ENCODE results near the gene TCP11X1. TPM values are rescaled to one million over a fixed set of nuclear protein-coding genes. Genes with fewer than 3 reads are reported as not detected.
"Not testable (repeated sequence)": the region's sequence is repeated elsewhere in the genome, so short reads cannot be mapped to it uniquely, and the experiment has no call there.

TCP11X1 gene
- total RNA-seq (not detected), polyA plus RNA-seq (not detected)

DNA sequence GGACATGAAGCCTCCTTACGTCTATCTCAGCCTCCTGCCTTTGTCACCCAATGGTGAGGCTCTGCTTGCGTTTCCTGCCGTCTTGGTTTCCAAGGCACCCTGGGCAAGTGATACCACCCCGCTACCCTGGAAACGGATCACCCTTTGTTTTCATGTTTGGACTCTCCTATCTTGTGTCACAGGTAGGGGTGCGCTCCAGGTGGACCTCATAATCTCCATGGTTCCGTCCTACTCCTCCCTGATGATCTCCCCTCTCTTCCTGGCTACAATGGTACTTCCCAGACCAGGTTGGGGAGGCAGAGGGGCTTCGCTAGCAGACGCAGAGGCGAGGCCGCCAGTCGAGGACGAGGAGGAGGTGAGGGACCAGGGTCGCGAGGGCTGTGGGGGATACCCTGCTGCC, at the start of gene TCP11X1:
TSS of gene TCP11X1 (plus strand) at position 316 of the 400 bp plus-strand sequence.
- H3K4me1 ChIP-seq (ENCODE audit: insufficient read depth, low read length); CTCF ChIA-PET (ENCODE audit: partially characterized antibody); H3K27ac ChIP-seq (ENCODE audit: low read depth, low read length); H3K27ac Mint-ChIP-seq; H3K36me3 Mint-ChIP-seq; H3K36me3 ChIP-seq (ENCODE audit: insufficient read depth, low read length); DNase-seq; H3K4me3 ChIP-seq (ENCODE audit: low read length in 2 of 2); H3K9me3 ChIP-seq (ENCODE audit: control insufficient read depth in 1 of 2, low read length in 2 of 2); H3K27me3 Mint-ChIP-seq; POLR2A ChIA-PET (ENCODE audit: partially characterized antibody); H3K4me3 Mint-ChIP-seq; H3K4me1 Mint-ChIP-seq; H3K9me3 Mint-ChIP-seq; intact Hi-C loops (cut with micrococcal nuclease); H3K27me3 ChIP-seq (ENCODE audit: insufficient read depth, low read length): not testable (repeated sequence)

DNA sequence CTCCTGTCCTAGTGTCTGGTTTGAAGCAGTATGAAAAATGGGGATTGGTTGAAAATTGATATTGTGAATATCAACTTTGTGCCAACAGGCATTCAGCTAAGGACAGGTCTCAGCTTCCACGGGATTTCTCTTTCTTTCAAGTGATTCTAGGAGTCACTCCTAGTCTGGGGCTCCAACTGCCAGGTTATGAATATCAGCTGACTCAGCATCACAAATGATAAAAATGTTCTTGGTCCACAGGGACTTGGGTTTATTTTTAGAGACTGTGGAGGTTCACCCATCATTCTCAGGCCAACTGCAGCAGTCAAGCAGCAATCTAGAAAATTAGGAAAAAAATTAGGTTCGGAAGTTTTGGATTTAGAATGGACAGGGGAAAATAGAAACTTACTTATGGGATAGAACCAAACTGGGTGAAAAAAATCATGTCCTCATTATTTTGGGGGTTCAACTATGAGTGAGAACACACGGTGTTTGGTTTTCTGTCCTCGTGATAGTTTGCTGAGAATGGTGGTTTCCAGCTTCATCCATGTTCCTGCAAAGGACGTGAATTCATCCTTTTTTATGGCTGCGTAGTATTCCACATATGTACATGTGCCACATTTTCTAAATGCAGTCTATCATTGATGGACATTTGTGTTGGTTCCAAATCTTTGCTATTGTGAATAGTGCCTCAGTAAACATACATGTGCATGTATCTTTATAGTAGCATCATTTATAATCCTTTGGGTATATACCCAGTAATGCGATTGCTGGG, 29.0 kb upstream of the TCP11X1 start:
- H3K36me3 ChIP-seq (ENCODE audit: insufficient read depth, low read length) = no peaks in the 10 kb centered on the region
- H3K27me3 ChIP-seq (ENCODE audit: insufficient read depth, low read length) = no peaks in the 10 kb centered on the region
- no peak overlapping the region for H3K27ac ChIP-seq (ENCODE audit: low read depth, low read length)
- Mint-ChIP-seq H3K27ac (no peak overlapping the region), H3K36me3 (no peaks in the 10 kb centered on the region), H3K4me3 (no peak overlapping the region), H3K9me3 (peaks cover 0 to 17% (median 11%) of the 10 kb centered on the region in 8 donors), H3K4me1 (no peaks in the 10 kb centered on the region), H3K27me3 (peaks cover 0 to 1% of the 10 kb centered on the region in 2 donors)
- no peak overlapping the region for H3K4me3 ChIP-seq (ENCODE audit: low read length in 2 of 2)
- no peak for DNase-seq
- H3K9me3 ChIP-seq (ENCODE audit: control insufficient read depth in 1 of 2, low read length in 2 of 2) = no peaks in the 10 kb centered on the region
- intact Hi-C loops (cut with micrococcal nuclease) = no loop called here
- ChIA-PET CTCF (ENCODE audit: partially characterized antibody) (no interaction called here), POLR2A (ENCODE audit: partially characterized antibody) (no interaction called here)
- no peaks in the 10 kb centered on the region for H3K4me1 ChIP-seq (ENCODE audit: insufficient read depth, low read length)

GRCh38 chrX:102207940-102208339, 7.2 kb upstream of the TCP11X1 start:
- H3K4me1 Mint-ChIP-seq; H3K27me3 Mint-ChIP-seq; DNase-seq; H3K27me3 ChIP-seq (ENCODE audit: insufficient read depth, low read length); H3K4me3 Mint-ChIP-seq; H3K4me3 ChIP-seq (ENCODE audit: low read length in 2 of 2); H3K36me3 ChIP-seq (ENCODE audit: insufficient read depth, low read length); intact Hi-C loops (cut with micrococcal nuclease); H3K27ac ChIP-seq (ENCODE audit: low read depth, low read length); POLR2A ChIA-PET (ENCODE audit: partially characterized antibody); H3K9me3 ChIP-seq (ENCODE audit: control insufficient read depth in 1 of 2, low read length in 2 of 2); H3K27ac Mint-ChIP-seq; H3K36me3 Mint-ChIP-seq; CTCF ChIA-PET (ENCODE audit: partially characterized antibody); H3K4me1 ChIP-seq (ENCODE audit: insufficient read depth, low read length); H3K9me3 Mint-ChIP-seq: not testable (repeated sequence)

DNA sequence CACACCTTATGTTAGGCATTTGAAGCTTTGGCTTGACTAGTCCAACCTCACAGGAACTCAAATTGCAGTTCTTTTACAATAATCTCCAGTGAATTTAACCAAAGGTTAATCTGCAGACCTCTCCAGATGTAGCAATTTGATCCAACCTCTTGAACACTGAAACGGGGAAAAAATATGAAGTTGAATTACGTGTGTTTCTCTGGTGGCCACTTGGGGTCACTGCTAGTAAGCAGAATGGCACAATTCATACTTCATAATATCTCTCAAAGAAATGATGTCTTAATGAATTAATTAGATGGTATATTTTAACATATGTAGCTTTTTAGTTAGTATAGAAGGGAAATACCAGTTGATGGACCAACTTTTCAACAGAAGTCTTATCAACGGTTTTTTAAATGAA, 1.4 kb downstream of the TCP11X1 start:
- H3K27me3 Mint-ChIP-seq; H3K9me3 ChIP-seq (ENCODE audit: control insufficient read depth in 1 of 2, low read length in 2 of 2); H3K4me1 Mint-ChIP-seq; H3K36me3 ChIP-seq (ENCODE audit: insufficient read depth, low read length); DNase-seq; H3K4me3 ChIP-seq (ENCODE audit: low read length in 2 of 2); H3K27ac ChIP-seq (ENCODE audit: low read depth, low read length); POLR2A ChIA-PET (ENCODE audit: partially characterized antibody); H3K4me1 ChIP-seq (ENCODE audit: insufficient read depth, low read length); intact Hi-C loops (cut with micrococcal nuclease); H3K36me3 Mint-ChIP-seq; H3K4me3 Mint-ChIP-seq; H3K27me3 ChIP-seq (ENCODE audit: insufficient read depth, low read length); H3K27ac Mint-ChIP-seq; H3K9me3 Mint-ChIP-seq; CTCF ChIA-PET (ENCODE audit: partially characterized antibody): not testable (repeated sequence)

- CTCF ChIA-PET (ENCODE audit: partially characterized antibody) = not testable (repeated sequence)
Measured at GRCh38 chrX:102235678-102236077, 20.6 kb downstream of the TCP11X1 start.

GRCh38 chrX:102240265-102240664, 25.2 kb downstream of the TCP11X1 start:
- CTCF ChIA-PET (ENCODE audit: partially characterized antibody); intact Hi-C loops (cut with micrococcal nuclease); H3K36me3 ChIP-seq (ENCODE audit: insufficient read depth, low read length): not testable (repeated sequence)

More at GRCh38 chrX:102235678-102236077, 20.6 kb downstream of the TCP11X1 start:
- H3K4me1 Mint-ChIP-seq; H3K4me3 Mint-ChIP-seq; POLR2A ChIA-PET (ENCODE audit: partially characterized antibody); intact Hi-C loops (cut with micrococcal nuclease); H3K4me1 ChIP-seq (ENCODE audit: insufficient read depth, low read length); H3K36me3 Mint-ChIP-seq; H3K27ac Mint-ChIP-seq; H3K36me3 ChIP-seq (ENCODE audit: insufficient read depth, low read length); H3K9me3 Mint-ChIP-seq; H3K9me3 ChIP-seq (ENCODE audit: control insufficient read depth in 1 of 2, low read length in 2 of 2); H3K27me3 Mint-ChIP-seq; H3K27ac ChIP-seq (ENCODE audit: low read depth, low read length); DNase-seq; H3K27me3 ChIP-seq (ENCODE audit: insufficient read depth, low read length); H3K4me3 ChIP-seq (ENCODE audit: low read length in 2 of 2): not testable (repeated sequence)

GRCh38 chrX:102246893-102247292, 31.8 kb downstream of the TCP11X1 start, which contains the start of gene NXF2:
NXF2 (plus strand) TSS chrX:102247167; CDS start chrX:102307079, 59,912 bp downstream.
- H3K4me1 ChIP-seq (ENCODE audit: insufficient read depth, low read length); H3K27ac ChIP-seq (ENCODE audit: low read depth, low read length); H3K4me3 Mint-ChIP-seq; H3K36me3 Mint-ChIP-seq; CTCF ChIA-PET (ENCODE audit: partially characterized antibody); H3K36me3 ChIP-seq (ENCODE audit: insufficient read depth, low read length); DNase-seq; H3K9me3 Mint-ChIP-seq; H3K27ac Mint-ChIP-seq; H3K27me3 Mint-ChIP-seq; H3K4me3 ChIP-seq (ENCODE audit: low read length in 2 of 2); intact Hi-C loops (cut with micrococcal nuclease); H3K4me1 Mint-ChIP-seq; POLR2A ChIA-PET (ENCODE audit: partially characterized antibody); H3K27me3 ChIP-seq (ENCODE audit: insufficient read depth, low read length); H3K9me3 ChIP-seq (ENCODE audit: control insufficient read depth in 1 of 2, low read length in 2 of 2): not testable (repeated sequence)

More at GRCh38 chrX:102240265-102240664, 25.2 kb downstream of the TCP11X1 start:
- H3K4me3 ChIP-seq (ENCODE audit: low read length in 2 of 2); H3K4me3 Mint-ChIP-seq; H3K4me1 ChIP-seq (ENCODE audit: insufficient read depth, low read length); H3K27ac Mint-ChIP-seq; H3K9me3 ChIP-seq (ENCODE audit: control insufficient read depth in 1 of 2, low read length in 2 of 2); H3K4me1 Mint-ChIP-seq; H3K36me3 Mint-ChIP-seq; H3K27me3 ChIP-seq (ENCODE audit: insufficient read depth, low read length); H3K9me3 Mint-ChIP-seq; H3K27ac ChIP-seq (ENCODE audit: low read depth, low read length); DNase-seq; H3K27me3 Mint-ChIP-seq; POLR2A ChIA-PET (ENCODE audit: partially characterized antibody): not testable (repeated sequence)

DNA sequence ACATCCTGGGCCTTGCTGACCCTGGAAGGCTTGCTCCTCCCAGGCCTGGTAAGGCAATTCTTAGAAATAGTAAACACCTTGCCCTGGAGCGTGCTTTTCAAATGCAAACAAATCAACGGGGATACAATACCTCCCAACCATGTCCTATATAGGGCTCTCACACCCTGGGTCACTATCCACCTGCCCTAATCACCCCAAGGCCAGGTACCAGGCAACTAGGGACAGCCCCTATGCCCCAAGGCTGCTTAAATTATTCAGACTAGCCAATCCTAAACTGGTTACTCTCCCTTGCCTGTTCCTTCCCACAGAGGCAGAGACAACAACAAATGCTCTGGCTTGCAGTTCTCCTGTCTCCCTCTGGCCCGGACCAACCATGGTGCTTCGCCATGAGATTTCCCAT, 57.1 kb downstream of the TCP11X1 start:
- CTCF ChIA-PET (ENCODE audit: partially characterized antibody); H3K4me3 Mint-ChIP-seq; H3K9me3 ChIP-seq (ENCODE audit: control insufficient read depth in 1 of 2, low read length in 2 of 2); H3K27ac Mint-ChIP-seq; H3K4me1 Mint-ChIP-seq; H3K9me3 Mint-ChIP-seq; H3K36me3 Mint-ChIP-seq; H3K27ac ChIP-seq (ENCODE audit: low read depth, low read length); H3K4me3 ChIP-seq (ENCODE audit: low read length in 2 of 2); H3K4me1 ChIP-seq (ENCODE audit: insufficient read depth, low read length); intact Hi-C loops (cut with micrococcal nuclease); POLR2A ChIA-PET (ENCODE audit: partially characterized antibody); DNase-seq; H3K36me3 ChIP-seq (ENCODE audit: insufficient read depth, low read length); H3K27me3 ChIP-seq (ENCODE audit: insufficient read depth, low read length); H3K27me3 Mint-ChIP-seq: not testable (repeated sequence)

All from CD4-positive, alpha-beta memory T cell (primary cell).